B cell (primary cell): ENCODE results near the gene JMY.

Experiments
- EZH2 ChIP-seq: IDR thresholded peaks from 2 replicates; pipeline ENCODE4 v1.6.1; 2012; ENCODE audit warnings: borderline replicate concordance, low read depth, mild to moderate bottlenecking, moderate library complexity, low read length; ENCODE audit not compliant: insufficient read depth, poor library complexity, severe bottlenecking
- TF ChIP-seq, protein P1 (sequence below): fragments of 200-600 bp; IDR thresholded peaks from one replicate; pipeline ENCODE4 v1.8.0; 2022; ENCODE audit warnings: antibody characterized with exemption, mild to moderate bottlenecking

DNA sequence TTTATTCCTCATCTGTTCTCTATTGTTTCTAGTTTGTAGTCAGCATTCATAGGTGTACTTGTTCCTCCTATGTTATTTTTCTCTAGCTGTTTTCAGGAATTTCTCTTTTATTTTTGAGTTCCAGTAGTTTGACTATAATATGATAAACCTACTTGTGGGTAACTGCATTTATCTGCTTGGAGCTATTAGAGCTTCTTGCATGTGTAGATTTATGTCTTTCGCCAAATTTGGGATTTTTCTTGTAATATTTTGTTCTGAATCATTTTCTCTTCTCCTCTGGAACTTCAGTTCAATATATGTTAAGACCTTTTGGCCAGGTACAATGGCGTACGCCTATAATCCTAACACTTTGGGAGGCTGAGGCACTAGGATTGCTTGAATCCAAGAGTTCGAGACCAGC, 37.4 kb downstream of the JMY start:
- TF ChIP-seq EZH2: no peak
- TF ChIP-seq, protein P1, sequence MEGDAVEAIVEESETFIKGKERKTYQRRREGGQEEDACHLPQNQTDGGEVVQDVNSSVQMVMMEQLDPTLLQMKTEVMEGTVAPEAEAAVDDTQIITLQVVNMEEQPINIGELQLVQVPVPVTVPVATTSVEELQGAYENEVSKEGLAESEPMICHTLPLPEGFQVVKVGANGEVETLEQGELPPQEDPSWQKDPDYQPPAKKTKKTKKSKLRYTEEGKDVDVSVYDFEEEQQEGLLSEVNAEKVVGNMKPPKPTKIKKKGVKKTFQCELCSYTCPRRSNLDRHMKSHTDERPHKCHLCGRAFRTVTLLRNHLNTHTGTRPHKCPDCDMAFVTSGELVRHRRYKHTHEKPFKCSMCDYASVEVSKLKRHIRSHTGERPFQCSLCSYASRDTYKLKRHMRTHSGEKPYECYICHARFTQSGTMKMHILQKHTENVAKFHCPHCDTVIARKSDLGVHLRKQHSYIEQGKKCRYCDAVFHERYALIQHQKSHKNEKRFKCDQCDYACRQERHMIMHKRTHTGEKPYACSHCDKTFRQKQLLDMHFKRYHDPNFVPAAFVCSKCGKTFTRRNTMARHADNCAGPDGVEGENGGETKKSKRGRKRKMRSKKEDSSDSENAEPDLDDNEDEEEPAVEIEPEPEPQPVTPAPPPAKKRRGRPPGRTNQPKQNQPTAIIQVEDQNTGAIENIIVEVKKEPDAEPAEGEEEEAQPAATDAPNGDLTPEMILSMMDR: no peak
